Measurements from ENCODE around the gene RCCD1.

Gene RCCD1

DNA sequence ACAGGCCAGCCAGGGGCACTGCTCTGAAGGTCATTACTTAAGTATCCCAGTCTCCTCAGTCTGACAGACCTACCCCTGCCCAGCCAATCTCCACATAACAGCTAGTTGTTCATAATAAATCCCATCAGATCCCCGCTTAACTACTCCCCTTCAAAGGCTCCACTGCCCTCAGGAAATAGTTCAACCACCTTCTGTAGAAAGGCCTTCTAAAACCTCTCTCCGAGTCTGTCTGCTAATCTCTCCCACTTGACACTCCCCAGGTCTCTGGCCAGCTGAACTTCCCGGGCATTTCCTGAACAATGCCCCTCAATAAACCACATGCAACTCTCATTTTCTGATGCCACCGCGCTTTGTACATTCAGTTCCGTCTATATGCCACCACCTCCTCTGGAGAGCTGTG lies 33.6 kb downstream of the RCCD1 start:
- peak overlapping the region; percentile 36; the same call in 1 of the 2 replicates for H3K4me3 ChIP-seq (ENCODE audit: low read length)
- TF ChIP-seq ZNF274 (IDR thresholded peaks at IDR 0.05; ENCODE audit: low read depth, low read length): no peak

DNA sequence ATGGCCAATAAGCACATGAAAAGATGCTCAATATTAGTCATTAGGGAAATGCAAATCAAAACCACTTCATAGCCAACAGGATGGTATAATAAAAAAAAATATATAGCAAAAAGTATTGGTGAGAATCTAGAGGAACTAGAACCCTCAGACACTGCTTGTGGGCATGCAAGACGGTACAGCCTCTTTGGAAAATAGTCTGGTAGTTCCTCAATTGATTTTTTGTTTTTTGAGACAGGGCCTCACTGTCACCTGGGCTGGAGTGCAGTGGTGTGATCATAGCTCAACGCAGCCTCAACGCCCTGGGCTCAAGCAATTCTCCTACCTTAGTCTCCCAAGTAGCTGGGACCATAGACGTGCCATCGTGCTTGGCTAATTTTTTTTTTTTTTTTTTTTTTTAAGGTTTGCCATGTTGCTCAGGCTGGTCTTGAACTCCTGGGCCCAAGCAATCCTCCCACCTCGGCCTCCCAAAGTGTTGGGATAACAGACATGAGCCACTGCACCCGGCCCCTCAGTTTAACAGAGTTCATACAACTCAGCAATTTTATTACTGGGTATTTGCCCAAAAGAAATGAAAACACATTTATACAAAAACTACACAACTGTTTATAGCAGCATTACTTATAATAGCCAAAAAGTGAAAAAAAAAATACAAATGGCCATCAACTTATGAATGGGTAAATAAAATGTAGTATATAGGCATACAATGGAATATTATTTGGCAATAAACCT lies 34.5 kb downstream of the RCCD1 start:
- TF ChIP-seq ZNF274 (IDR thresholded peaks at IDR 0.05; ENCODE audit: low read depth, low read length): no peak

DNA sequence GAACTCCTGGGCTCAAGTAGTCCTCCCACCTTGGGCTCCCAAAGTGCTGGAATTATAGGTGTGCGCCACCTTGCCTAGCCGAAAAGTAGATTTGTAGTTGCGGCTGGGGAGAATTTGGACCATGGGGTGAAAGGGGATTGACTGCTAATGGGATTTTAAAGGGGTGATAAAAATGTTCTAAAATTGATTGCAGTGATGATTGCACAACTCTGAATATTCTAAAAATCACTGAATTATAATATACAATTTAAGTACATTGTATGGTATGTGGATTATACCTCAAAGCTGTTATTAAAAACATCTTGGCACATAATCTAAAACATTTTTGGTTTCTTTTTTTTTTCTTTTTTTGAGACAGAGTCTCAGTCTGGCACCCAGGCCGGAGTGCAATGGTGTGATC lies 35.8 kb downstream of the RCCD1 start:
- H3K4me3 ChIP-seq (ENCODE audit: low read length): no peak overlapping the region
- TF ChIP-seq ZNF274 (IDR thresholded peaks at IDR 0.05; ENCODE audit: low read depth, low read length): no peak

More for the DNA sequence above, 34.5 kb downstream of the RCCD1 start:
- H3K4me3 ChIP-seq (ENCODE audit: low read length): 0 out of 2 replicates have a peak overlapping the region, but pooled peaks have one; percentile 0

DNA sequence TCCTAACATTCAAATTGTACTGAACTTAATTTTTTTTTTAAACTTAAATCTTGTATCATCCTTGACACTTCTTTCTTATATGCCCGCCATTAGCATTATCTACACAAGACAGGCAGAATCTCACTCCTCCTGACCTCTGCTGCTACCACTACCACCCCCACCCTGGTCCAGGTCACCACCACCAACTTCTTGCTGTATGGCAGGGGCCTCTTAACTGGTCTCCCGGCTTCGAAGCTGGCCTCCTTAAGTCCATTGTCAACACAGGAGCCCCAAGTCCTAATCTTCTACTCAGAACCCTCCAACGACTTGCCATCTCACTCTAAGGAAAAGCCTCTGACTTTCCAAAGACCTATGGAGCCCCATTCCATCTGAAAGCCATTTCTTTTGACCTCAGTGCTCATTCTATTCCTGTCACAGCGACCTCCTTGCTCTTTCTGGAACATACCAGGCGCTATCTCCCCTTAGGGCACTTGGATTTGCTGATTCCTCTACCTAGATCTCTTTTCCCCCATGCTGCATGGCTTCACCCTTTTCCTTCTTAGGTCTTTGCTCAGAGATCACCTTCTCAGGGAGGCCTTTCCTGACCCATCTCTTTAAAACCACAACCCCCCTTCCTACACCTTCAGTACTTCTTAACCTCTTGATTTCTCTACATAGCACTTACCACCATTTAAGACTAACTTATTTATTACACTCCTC lies 37.1 kb downstream of the RCCD1 start:
- TF ChIP-seq ZNF274 (IDR thresholded peaks at IDR 0.05; ENCODE audit: low read depth, low read length): no peak
- H3K4me3 ChIP-seq (ENCODE audit: low read length): peak overlapping the region; percentile 23; the same call in 1 of the 2 replicates

GRCh38 chr15:90994059-90994416 lies 39.4 kb downstream of the RCCD1 start:
- peak overlapping the region; percentile 98 for H3K4me3 ChIP-seq (ENCODE audit: low read length)

GRCh38 chr15:90994417-90995311 lies 40.0 kb downstream of the RCCD1 start, which contains the start of gene PRC1:
Gene PRC1 (minus strand): TSS chr15:90994535. CDS start chr15:90994417, 118 bp downstream.
- peak within 1 kb of the TSS; percentile 98 for H3K4me3 ChIP-seq (ENCODE audit: low read length)
- no peak for TF ChIP-seq ZNF274 (IDR thresholded peaks at IDR 0.05; ENCODE audit: low read depth, low read length)

More at GRCh38 chr15:90994059-90994416, 39.4 kb downstream of the RCCD1 start:
- TF ChIP-seq ZNF274 (IDR thresholded peaks at IDR 0.05; ENCODE audit: low read depth, low read length): no peak

DNA sequence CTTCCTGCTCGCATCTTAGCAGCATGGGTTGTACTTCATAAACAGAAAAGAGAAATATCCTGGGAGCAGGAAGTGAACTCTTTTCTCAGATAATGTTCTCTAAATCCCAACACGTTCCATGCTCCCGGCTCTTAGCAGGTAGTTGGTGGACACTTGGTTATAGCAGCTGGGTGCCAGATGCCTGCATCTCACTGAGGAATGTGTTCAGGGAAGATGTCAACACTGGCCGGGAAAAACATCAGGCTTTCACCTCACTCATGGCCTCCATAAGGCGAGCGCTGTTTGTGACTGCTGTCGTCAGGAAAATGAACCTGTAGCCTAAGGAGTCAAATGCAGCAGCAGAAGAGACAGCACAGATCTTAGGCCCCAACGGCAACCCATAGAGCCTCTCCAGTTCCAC lies 44.1 kb downstream of the RCCD1 start:
- no peak overlapping the region for H3K4me3 ChIP-seq (ENCODE audit: low read length)
- no peak for TF ChIP-seq ZNF274 (IDR thresholded peaks at IDR 0.05; ENCODE audit: low read depth, low read length)

DNA sequence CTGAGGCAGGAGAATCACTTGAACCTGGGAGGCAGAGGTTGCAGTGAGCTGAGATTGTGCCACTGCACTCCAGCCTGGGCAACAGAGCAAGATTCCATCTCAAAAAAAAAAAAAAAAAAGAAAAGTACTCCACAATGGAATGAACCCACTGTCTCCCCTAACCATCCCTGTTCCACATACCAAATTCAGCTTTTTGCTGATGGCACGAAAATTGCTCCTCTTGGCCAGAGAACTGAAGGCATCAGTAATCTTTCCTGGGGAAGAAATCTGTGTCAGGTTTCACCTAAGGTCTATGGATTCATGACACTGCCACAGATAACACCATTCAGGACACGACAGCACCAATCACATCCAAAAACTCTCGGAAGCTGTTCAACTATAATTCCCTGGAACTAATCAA lies 46.5 kb downstream of the RCCD1 start:
- no peak overlapping the region for H3K4me3 ChIP-seq (ENCODE audit: low read length)
- no peak for TF ChIP-seq ZNF274 (IDR thresholded peaks at IDR 0.05; ENCODE audit: low read depth, low read length)

- TF ChIP-seq ZNF274 (IDR thresholded peaks at IDR 0.05; ENCODE audit: low read depth, low read length): no peak
- no peak overlapping the region for H3K4me3 ChIP-seq (ENCODE audit: low read length)
Observed at GRCh38 chr15:91007266-91007665, 52.6 kb downstream of the RCCD1 start.

Data from GM08714 (cell line).